Chondrocyte (in vitro differentiated cells): Measurements from ENCODE around the gene DHX57. TPM values are rescaled to one million over a fixed set of nuclear protein-coding genes. Genes with fewer than 3 reads are reported as not detected.

Experiments used
- DNase-seq: peaks from one replicate; pipeline ENCODE4 v3.0.0; 2021; ENCODE audit warnings: mixed read lengths, low spot score
- H3K27ac Mint-ChIP-seq: one replicate; pipeline ENCODE4 v1.8.0; 2021; ENCODE audit warnings: mild to moderate bottlenecking, moderate library complexity, mixed read lengths; ENCODE audit not compliant: unreplicated experiment
- H3K27me3 Mint-ChIP-seq: 2 replicates; pipeline ENCODE4 v1.8.0; 2021; ENCODE audit warnings: low read depth, mixed read lengths
- H3K36me3 Mint-ChIP-seq: 2 replicates; pipeline ENCODE4 v1.8.0; 2021; ENCODE audit warnings: low read depth, mixed read lengths
- H3K4me1 Mint-ChIP-seq: 2 replicates; pipeline ENCODE4 v1.8.0; 2021; ENCODE audit warnings: low read depth, mild to moderate bottlenecking, mixed read lengths
- H3K4me3 Mint-ChIP-seq: one replicate; pipeline ENCODE4 v1.8.0; 2021; ENCODE audit warnings: mild to moderate bottlenecking, moderate library complexity, mixed read lengths; ENCODE audit not compliant: unreplicated experiment
- H3K9me3 Mint-ChIP-seq: 2 replicates; pipeline ENCODE4 v1.8.0; 2021; ENCODE audit warnings: low read depth, mixed read lengths
- CTCF ChIP-seq: fragments of 200-600 bp; sonication (generic); IDR thresholded peaks from 2 replicates; pipeline ENCODE4 v1.5.0; 2021; ENCODE audit warnings: antibody characterized with exemption, mild to moderate bottlenecking, moderate library complexity
- long read RNA-seq: library from polyadenylated mRNA; stranded (forward); transcript quantifications from one replicate; pipeline ENCODE4 v2.0.0, GENCODE V29; 2021
- total RNA-seq: library from RNA; stranded (reverse); gene quantifications from 3 replicates; pipeline ENCODE4 v1.2.1, GENCODE V29; 2021

The DHX57 gene, protein sequence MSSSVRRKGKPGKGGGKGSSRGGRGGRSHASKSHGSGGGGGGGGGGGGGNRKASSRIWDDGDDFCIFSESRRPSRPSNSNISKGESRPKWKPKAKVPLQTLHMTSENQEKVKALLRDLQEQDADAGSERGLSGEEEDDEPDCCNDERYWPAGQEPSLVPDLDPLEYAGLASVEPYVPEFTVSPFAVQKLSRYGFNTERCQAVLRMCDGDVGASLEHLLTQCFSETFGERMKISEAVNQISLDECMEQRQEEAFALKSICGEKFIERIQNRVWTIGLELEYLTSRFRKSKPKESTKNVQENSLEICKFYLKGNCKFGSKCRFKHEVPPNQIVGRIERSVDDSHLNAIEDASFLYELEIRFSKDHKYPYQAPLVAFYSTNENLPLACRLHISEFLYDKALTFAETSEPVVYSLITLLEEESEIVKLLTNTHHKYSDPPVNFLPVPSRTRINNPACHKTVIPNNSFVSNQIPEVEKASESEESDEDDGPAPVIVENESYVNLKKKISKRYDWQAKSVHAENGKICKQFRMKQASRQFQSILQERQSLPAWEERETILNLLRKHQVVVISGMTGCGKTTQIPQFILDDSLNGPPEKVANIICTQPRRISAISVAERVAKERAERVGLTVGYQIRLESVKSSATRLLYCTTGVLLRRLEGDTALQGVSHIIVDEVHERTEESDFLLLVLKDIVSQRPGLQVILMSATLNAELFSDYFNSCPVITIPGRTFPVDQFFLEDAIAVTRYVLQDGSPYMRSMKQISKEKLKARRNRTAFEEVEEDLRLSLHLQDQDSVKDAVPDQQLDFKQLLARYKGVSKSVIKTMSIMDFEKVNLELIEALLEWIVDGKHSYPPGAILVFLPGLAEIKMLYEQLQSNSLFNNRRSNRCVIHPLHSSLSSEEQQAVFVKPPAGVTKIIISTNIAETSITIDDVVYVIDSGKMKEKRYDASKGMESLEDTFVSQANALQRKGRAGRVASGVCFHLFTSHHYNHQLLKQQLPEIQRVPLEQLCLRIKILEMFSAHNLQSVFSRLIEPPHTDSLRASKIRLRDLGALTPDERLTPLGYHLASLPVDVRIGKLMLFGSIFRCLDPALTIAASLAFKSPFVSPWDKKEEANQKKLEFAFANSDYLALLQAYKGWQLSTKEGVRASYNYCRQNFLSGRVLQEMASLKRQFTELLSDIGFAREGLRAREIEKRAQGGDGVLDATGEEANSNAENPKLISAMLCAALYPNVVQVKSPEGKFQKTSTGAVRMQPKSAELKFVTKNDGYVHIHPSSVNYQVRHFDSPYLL (N-terminal part only)
- total RNA-seq, result 13.6 to 21.8 TPM (median 18.2 TPM) in 3 replicates
- long read RNA-seq, full-length matches to known transcripts, result 1 of 3 reads
- long read RNA-seq, partial matches to known transcripts, result 2 of 3 reads
- long read RNA-seq, other reads (novel, unspliced or antisense), result 0 of 3 reads

DNA sequence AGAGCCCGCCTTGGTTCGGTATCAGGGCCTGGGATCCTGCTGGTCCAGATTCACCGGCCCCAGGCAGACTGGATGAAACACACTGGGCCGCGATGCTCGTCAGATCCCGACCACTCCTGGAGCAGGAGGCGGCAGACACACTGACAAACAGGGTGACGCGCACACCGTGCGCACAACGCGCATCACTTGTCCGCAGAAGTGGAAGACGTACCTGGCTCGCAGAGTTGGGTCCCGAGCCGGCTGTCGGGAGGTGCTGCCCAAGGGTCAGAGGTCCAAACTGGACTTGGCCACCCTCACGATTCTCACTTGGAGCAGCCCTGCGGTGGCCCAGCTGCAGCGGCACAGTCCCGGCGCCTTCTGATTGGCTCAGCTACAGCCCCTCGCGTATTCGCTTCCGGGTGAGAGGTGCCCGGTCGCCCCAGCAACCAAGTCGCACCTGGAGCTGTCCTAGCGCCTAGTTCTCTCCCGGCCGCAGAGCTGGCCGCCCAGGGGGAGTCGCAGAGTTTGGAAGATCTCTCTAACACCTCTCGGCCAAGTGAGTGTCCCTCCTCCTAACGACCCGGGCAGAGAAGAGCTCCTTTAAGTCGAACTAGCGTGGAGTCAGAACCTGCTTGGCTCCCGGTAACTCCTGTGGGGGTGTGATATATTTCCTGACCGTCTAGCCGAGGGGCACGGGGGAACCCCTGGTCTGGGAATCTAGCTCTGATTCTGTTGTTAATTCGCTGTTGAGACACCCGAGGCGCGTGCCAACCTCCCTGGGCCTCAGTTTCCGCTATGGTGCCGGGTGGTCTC, at the start of gene DHX57, which contains the start of gene MORN2:
DHX57 (minus strand) TSS at position 359 of the 792 bp plus-strand sequence. CDS start 7,529 bp downstream, outside the sequence.
MORN2 (plus strand) TSS at position 401 of the 792 bp plus-strand sequence.
- peak within 1 kb of the TSS; percentile 95 for H3K27ac Mint-ChIP-seq
- H3K27me3 Mint-ChIP-seq, result no peaks in the 10 kb centered on the region
- peak; percentile 95 for DNase-seq
- H3K9me3 Mint-ChIP-seq, result peaks cover 9% of the 10 kb centered on the region
- peaks cover 6% of the 10 kb centered on the region for H3K36me3 Mint-ChIP-seq
- peak within 1 kb of the TSS; percentile 99 for H3K4me3 Mint-ChIP-seq
- H3K4me1 Mint-ChIP-seq, result peaks cover 27% of the 10 kb centered on the region
- TF ChIP-seq CTCF, result peak; percentile 9

DNA sequence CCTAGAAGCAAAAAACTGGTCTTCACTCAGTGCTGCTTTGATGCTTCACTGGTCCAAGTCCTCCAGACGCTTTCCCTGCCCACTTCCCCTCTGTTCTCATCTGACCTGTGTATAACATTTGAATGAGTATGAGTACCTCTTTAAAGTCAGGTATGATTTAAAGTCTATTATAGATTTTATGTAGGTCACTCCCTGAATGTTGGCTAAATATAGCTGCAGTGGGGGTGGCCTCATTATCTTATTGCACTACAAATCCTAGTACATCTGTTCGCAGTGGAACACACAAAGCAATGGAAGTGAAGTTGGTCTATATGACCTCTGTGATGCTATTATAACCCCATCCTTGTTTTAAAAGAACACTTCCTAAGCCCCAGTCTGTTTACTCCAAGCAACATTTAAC, 47.2 kb upstream of the DHX57 start:
- no peak for DNase-seq
- Mint-ChIP-seq H3K4me1 (no peaks in the 10 kb centered on the region), H3K27ac (no peak overlapping the region), H3K4me3 (no peak overlapping the region), H3K36me3 (peaks cover 1% of the 10 kb centered on the region), H3K9me3 (no peaks in the 10 kb centered on the region), H3K27me3 (peaks cover 2% of the 10 kb centered on the region)
- TF ChIP-seq CTCF, result no peak

- Mint-ChIP-seq H3K4me3 (no peak overlapping the region), H3K4me1 (no peaks in the 10 kb centered on the region), H3K27ac (no peak overlapping the region), H3K36me3 (peaks cover 1% of the 10 kb centered on the region), H3K9me3 (no peaks in the 10 kb centered on the region), H3K27me3 (peaks cover 2% of the 10 kb centered on the region)
- DNase-seq, result no peak
- TF ChIP-seq CTCF, result no peak
Observed at GRCh38 chr2:38922389-38922788, 46.7 kb upstream of the DHX57 start.

GRCh38 chr2:38912619-38913018, 36.9 kb upstream of the DHX57 start:
- DNase-seq, result no peak
- H3K9me3 Mint-ChIP-seq, result no peaks in the 10 kb centered on the region
- no peak for TF ChIP-seq CTCF
- no peaks in the 10 kb centered on the region for H3K27me3 Mint-ChIP-seq
- H3K4me3 Mint-ChIP-seq, result no peak overlapping the region
- no peaks in the 10 kb centered on the region for H3K4me1 Mint-ChIP-seq
- H3K27ac Mint-ChIP-seq, result no peak overlapping the region
- H3K36me3 Mint-ChIP-seq, result no peaks in the 10 kb centered on the region
